COLO829 (cell line): Measurements from ENCODE around the gene CHST9.
"Not testable (repeated sequence)": the region's sequence is repeated elsewhere in the genome, so short reads cannot be mapped to it uniquely, and the experiment has no call there.

ENCODE experiments used
- DNase-seq: peaks from one replicate; pipeline ENCODE4 v3.0.0; 2012; ENCODE audit warnings: low spot score

CHST9 gene

DNA sequence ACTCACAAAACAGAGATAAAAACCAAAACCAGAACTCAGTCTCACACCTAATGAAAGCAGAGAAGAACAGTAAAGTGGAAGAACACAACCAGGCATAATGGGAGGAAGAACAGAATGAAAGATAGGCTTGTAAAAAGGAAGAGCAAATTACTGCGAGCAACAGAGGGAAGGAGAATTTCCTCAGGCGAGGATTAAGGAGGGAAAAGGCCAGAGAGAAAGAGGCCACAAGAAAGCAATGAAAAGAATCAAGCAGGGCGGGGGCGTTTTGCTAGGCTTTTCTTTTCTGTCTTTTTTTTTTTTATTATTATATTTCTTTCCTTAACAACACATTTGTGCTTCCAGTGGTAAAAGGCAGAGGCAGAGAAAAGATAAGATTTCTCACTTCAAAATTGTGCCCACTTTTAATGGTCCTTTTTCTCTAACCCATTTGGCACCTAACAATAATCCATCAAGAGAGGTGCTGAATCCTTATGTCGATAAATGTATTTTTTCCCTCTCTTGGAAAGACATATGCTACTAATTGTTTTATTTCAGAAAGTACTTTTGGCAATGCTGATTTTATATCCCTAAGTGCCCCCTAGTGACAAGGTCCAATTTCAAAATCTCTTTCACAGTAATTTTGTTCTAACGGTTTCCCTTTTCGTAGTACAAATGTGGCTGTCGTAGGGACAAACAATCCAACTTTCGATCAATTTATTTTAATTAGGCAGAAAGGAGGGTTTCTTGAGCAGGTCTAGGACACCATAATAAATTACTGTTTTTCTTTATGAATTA lies 180.9 kb downstream of the CHST9 start:
- peak; percentile 6 for DNase-seq

DNA sequence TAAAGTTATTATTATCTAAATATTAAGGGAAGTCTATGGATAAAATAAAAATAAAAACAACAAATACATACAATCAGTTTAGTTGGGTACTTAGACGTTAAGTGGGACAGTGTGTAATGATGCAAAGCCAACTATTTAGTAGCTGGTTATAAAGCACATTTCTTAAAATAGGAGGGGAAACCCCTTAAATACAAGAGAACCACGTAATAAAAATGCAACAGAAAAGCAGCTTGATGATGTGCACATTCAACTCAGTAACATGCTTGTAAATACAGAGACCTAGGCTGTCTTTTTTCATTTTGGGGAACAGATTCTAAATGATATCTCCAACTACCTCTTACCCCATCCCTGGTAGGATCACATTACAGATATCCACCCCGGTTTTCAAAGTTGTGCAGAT lies 185.3 kb downstream of the CHST9 start:
- DNase-seq = no peak

DNA sequence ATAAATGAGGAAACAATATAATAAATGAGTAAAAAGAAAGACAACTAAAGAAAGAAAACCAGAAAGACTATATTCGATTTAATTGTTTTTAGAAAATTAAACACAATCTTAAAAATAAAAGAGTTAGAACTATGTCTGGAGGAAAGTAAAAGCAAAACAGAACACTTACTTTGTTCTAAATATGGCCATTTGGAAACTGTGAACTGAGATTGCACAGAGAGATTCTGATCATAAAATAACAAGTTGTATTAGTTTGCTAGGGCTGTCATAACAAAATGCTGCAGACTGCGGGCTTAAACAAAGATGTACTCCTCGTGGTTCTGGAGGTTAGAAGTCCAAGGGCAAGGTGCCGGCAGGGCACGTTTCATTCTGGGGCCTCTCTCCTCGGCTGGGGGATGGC lies 191.5 kb downstream of the CHST9 start:
- DNase-seq = no peak

DNA sequence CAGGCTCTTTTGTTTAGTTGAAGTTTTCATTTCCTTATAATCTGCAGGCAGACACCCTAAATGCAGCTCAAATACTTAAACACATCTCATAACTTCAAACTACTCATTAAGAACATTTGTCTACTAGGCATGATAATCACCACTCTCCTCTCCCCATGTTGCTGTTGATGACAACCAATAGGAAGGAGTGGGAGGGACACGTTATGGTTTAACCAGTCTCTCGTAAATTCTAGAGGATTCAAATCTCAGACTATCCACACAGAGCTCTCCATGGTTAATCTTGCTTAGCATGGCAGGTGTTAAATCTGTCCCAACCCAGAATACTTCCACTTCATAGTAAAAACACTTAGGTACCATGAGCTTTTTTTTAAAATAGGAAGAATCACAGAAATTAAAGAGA lies 192.2 kb downstream of the CHST9 start:
- DNase-seq = no peak

DNA sequence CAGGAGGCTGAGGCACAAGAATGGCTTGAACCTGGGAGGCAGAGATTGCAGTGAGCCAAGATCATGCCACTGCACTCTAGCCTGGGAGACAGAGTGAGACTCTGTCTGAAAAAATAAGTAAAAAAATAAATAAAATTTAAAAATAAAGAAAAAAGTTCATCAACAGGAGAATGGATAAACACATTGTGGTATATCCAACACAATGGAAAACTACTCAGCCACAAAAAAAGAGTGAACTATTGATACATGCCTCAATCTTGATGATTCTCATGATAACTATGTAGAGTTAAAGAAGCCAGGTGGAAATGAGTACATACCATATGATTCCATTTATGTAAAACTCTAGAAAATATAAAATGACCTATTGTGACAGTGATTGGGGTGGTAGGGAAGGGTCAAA lies 195.3 kb downstream of the CHST9 start:
- DNase-seq = no peak

DNA sequence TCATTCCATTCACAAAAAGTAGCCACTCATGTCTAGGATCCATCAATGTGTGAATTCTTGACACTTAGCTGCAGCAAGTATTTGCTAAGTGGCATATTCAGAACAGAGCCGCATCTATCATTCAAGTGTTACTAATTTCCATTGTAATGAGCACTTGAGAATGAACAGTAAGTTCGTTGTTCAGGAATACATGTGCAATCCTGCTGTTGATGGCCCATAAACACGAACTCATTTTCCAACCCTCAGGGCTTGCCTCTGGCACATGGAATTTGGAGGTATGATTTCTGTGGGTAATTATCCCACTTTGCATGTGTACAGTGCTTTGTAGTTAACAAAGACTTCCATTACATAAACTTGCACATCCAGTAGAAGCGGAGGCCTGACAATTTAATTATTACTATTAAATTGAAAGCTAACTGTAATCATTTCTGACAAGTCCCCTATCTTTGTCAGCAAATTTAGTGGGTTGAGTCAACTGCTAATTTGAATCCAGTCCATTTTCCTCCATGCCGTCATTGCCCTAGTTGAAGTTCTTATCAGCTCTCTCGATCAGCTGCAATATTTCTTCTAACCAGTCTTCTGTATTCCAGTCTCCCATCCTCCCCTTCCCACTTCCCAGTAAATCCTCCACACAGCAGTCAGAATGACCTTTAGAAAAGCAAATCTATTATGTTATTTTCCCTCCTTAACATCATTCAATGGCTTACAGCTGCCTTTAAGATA lies 203.6 kb downstream of the CHST9 start:
- peak; percentile 40 for DNase-seq

DNA sequence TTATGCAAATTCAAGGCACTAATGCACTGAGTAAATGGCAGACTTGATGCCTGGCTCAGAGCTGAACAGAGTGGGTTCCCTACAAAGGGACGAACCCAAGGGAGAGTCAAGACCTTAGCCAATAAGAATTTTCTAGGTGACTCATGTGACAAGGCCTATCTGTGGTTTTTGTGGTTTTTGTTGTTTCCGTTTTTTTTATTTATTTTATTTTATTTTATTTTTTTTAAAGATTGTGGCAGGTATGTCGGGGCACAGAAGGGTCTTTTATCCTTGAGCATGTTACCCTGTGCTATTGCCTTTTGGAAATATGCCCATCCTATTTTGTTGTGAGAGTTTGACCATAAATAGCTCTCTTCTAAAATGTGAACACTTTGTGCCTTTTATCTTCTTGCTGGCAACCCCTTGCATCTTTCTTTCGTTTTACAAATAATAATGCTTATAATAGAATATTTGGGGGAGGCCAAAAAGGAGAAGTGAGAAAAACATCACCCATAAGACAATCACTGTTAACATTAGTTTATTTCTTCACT lies 206.2 kb downstream of the CHST9 start:
- no peak for DNase-seq

DNA sequence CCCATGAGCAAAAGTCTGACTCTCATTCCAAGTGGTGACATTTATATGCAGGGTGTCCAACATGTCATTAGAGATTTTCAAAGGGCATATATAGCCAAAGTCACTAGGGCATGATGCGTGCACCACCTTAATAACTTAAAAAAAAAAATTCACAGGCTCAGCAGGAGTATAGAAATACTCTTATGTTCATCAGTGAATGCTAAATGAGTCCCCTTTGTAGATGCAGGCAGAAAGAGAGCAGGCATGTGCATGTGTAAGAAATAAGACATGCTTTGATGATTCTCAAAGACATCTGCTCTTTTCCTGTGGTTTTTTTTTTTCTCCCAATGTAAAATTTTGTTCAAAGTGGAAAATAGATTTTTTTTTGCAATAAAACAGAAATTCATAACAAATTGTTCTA lies 207.3 kb downstream of the CHST9 start:
- DNase-seq = no peak

DNA sequence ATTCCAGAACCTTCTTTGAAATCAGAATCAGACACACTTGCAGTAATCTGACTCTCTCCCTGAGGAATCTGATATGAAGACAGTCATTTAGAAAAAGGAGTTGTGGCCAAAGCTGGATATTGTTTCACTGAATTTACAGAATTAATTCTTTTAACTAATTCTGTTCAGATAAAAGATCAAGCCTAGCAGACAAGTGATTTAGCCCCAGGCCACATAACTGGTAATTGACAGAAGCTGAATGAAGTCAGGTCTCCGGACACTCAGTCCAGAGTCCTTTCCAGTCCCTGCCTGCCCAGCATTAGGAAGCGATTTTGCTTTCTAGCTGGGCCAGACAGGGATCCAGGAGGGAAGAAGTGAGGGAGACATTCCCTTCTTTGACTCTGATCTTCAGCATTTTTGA lies 208.9 kb downstream of the CHST9 start:
- DNase-seq = no peak

DNA sequence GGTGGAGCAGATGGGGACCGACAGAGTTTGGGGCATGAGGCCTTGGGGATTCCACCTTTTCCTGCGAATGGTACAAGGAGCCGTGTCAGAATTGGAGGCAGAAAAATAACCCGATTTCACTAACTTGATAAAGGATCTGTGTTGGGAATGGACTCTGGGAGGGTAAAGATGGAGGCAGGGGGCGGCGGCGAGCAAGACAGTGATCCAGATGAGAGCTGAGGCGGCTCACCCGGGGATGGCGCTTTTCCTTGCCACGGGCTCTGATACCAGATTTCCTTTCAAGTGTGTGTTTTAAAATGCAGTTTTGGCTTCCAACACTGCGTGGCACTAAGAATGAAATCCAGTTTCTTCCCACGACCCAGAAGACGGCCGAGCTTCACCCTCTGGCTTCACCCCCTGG lies 212.6 kb downstream of the CHST9 start:
- DNase-seq = not testable (repeated sequence)

DNA sequence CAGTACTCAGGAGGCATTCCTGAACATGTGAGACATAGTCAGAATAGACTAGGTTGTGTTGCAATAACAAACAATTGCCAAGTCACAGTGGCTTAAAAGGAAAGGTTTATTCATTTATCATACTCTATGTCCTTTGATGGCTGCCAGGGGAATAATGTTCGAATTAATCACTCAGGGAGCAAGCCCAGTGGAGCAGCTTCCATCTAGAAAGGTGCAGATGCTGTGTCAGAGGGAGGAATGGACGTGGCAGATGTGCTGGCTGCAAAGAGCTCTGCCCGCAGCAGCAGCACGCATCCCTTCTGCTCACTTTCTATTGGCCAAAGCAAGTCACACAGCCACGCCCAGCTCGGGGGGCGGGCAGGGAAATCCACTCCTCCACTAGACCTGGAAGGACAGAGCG lies 213.7 kb downstream of the CHST9 start:
- no peak for DNase-seq

DNA sequence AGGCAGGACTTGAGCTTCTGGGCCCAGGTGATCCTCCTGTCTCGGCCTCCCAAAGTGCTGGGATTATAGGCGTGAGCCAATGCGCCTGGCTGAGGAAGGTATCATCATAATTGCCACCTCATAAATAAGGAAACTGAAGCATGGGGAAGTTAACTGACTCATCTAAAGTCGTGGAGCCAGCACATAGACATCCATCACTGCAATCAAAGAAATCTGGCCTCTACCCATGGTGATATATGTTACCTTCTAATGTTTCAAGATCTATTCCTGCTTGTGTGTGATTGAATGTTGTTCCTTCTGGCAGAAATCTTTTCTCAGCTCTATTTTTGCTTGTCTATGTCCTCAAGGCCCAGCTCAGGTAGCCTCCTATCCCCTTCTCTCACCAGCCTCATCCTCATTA lies 214.5 kb downstream of the CHST9 start:
- no peak for DNase-seq

DNA sequence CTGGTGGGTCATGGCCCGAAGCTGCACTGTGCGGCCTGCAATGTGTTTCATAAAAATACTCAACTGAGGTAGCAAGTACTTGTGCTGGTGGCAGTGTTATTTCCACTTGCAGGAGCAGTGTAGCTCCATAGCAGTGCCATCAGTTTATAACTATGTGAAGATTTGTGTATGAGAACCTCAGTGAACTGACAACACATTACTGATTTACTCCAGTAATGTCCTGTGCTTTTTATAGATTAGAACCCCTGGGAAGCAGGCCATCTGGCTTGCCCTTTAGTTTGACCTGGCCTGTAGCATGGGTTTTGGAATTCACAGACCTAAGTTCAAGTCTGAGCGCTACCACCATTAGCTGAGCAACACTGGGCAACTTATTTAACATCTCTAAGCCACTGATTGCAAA lies 219.9 kb downstream of the CHST9 start:
- DNase-seq = no peak

DNA sequence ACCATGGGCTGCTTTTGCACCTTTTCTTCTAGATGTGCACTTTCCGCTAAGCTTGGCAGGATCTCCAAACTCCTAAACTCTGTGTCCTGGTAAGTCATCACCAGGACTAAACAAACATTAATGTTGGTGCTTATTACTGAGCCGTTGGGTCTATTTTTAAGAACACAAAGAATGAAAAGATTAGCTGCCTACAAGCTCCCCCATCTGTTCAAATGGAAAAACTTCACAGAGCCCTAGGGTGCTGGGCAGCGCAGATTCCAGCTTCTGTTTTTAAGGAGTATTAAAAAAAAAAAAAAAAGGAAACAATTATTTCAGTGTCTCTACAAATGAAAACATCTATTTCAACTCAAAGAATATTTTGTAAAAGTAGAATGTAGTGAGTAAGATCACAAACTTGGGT lies 221.8 kb downstream of the CHST9 start:
- DNase-seq = no peak

DNA sequence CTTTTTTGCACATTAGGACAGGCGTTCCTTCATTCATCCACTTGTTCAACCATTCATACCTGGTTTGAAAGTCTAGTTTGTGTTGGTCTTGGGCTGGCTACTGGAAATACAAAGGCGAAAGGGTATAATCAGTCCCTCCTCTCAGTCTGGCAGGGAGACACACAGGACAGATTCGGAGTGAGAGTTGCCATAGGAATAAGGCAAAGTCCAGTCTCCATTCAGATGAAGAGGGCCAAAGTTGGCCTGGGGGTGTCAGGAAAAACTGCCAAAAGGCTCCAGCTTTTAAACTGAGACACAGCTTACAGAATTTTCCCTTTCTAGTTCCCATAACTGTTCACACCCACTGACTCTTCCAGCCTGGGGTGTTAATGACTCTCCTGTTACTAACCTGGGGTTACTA lies 223.3 kb downstream of the CHST9 start:
- no peak for DNase-seq

DNA sequence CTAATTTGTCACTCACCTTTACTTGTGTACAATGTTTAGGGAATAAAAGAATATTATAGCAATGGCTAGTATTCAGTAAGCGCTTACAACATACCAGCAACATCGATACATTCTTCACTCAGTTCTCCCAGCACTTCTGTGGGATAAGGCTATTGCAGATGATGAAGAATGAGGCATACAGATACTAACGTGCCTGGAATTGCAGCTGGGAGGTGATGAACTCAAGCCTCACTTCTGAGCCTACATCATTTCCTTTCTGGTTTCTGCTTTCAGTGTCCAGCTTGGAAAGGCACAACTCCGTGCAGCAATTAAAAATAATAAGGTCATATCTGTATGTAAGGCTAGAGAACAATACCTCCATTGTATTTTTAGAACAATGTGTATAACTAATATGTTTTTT lies 224.2 kb downstream of the CHST9 start:
- no peak for DNase-seq

DNA sequence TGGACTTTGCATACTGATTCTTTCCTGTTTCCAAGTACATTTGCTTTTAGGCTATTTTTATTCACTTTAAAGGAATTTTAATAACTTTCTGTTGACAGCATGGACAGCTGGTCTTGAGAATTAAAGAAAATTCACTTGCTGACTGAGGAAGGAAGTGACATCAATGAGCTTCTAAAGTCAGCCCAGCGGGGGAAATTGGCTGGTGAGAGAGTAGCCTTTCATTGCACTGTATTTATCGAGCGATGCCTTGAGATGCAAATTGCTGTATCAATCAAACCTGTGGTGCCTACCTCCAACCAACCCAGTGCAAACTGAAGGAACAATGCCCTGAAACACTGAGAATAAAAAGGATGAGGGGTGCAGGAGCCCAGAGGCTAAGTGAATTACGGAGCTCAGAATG lies 228.2 kb downstream of the CHST9 start:
- DNase-seq = no peak

DNA sequence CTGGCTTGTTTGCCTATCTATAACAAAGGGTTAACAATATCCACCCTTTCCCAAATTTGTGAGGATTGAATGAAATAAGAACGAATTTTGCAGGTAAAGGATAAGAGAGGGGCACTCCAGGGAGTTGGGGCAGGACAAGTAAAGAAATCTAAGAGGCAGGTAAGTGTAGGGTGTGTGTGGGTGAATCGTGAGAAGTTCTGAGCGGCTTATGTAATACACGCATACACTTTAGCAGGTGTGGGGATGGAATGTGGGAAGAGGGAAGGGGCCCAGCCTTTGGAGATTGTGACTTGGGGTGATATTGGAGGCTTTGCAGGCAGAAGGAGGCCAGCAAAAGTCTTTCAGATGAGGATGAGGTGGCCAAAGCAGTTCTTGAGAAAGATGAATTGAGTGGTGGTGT lies 236.4 kb downstream of the CHST9 start:
- no peak for DNase-seq

DNA sequence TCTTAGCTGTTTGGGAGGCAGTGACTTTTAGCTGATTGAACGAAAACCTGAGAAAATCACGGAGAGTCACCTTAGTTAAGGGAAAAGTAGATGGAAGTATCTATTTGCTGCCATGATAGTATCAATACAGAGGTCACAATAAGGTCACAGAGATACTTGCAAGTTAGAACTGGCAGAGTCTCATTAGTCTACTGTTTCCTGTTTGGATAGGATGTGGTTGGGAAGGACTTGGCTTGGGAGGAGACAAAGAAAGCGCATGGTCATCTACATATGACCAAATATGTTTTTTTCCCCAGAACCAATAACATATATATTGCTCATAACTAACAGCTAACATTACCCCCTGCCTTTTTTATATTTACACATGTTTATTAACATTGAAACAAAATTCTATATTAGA lies 241.2 kb downstream of the CHST9 start:
- DNase-seq = no peak

DNA sequence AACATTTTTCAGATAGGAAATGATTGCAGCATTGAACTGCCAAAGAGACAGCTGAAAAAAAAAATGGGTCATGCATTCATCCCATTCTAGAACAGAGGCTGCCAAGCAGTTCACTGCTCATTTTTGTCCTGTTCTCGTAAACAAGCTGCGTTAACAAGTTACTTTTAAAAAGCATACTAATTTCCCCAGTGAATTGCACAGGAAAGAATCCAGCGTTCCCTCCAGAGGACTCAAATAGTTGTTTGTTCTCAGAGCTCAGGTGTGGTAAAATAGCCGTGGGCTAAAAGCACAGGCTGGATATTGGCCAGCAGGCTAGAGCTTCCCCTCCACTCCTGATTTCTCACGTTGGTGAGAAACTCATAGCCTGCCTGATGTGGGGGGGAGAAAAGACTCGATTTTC lies 243.5 kb downstream of the CHST9 start:
- no peak for DNase-seq

DNA sequence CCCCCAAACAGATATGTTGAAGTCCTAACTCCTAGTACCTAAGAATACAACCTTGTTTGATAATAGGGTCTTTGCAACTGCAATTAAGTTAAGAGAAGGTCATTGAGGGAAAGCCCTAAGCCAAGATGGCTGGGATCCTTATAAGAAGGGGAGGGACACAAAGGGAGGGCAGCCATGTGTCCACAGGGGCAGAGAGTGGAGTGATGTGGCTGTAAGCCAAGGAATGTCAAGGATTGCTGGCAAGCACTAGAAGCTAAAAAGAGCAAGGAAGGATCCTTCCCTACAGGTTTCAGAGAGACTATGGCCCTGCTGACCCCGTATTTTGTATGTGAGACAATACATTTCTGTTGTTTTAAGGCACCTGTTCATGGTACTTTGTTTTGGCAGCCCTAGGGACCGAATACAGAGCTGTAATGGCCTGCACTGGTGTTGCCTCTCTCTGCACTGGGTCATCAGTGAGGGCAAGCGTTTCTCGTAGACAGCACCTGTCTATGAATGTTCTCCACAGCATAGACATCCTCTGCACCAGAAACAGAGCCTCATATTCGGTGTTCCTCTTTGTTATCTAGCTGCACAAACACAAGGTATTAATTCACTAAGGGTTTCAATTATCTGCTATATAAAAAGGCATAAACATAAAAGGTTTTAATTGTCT lies 244.2 kb downstream of the CHST9 start:
- no peak for DNase-seq

DNA sequence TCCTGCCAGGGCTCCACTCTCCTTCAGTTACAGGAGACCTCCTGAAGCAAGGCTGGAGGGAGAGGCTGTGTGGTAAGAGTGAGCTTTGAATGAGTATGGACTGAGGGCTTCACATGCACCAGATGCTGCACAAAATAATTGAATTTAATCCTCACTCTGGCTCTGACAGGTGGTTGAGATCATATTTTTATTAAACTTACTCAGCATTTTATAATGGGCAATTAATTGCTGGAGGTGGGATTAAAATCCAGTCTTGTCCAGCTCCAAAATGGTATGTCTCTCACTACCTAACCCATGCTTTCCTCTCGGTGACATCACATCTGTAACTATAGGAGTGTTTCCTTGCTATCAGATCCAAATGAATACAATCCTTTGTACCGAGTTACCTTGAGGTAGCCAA lies 253.4 kb downstream of the CHST9 start:
- no peak for DNase-seq

DNA sequence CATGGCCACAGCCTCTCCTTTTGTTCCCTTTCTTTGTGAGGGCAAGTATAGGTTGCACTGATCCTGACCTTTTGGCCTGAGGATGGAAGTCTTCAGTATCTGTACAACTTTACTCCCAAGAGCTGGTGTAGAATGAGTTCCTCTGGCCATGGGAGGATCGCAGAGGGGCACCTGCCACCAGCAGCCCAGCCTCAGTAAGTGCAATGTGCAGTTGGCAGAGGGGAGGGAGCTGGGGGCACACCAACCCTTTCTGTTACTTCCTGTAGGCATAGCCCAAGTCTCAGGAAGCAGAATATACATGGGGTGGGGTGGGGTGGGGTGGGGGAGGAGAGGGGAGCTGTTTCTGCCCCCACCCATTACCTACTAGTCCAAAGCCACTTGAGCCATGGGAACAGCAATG lies 254.5 kb downstream of the CHST9 start:
- no peak for DNase-seq
